Activated naive CD8-positive, alpha-beta T cell treated with anti-CD3 and anti-CD28 coated beads, Interleukin-2, amount 10 ng/mL, durations not matched to agents 7 days and 5 days (primary cell): ENCODE data around the gene CDC14A. TPM values are rescaled to one million over a fixed set of nuclear protein-coding genes. Genes with fewer than 3 reads are reported as not detected.
A peak's percentile ranks its signal among the peaks of the same experiment; 100 is the strongest.

ENCODE experiments used
- ATAC-seq: fragments of 150-1000 bp; cut with Tn5 transposase; one replicate; pipeline ENCODE4 v1.10.0; 2021; ENCODE audit warnings: low read depth, moderate library complexity
- POLR2A ChIA-PET: fragments of 350-600 bp; sonication (Branson Sonifier 250); formaldehyde crosslinking; loops from one replicate; lab custom pipeline; 2021; ENCODE audit warnings: antibody characterized with exemption; lab: Charles Lee
- DNase-seq: peaks from one replicate; pipeline ENCODE4 v3.0.0; 2021
- H3K27ac Mint-ChIP-seq: one replicate; pipeline ENCODE4 v1.8.0; 2022; ENCODE audit warnings: mild to moderate bottlenecking, mixed read lengths
- H3K27me3 Mint-ChIP-seq: one replicate; pipeline ENCODE4 v1.8.0; 2022; ENCODE audit warnings: mild to moderate bottlenecking, moderate library complexity, mixed read lengths
- H3K36me3 Mint-ChIP-seq: one replicate; pipeline ENCODE4 v1.8.0; 2021; ENCODE audit warnings: mild to moderate bottlenecking, mixed read lengths
- H3K4me1 Mint-ChIP-seq: one replicate; pipeline ENCODE4 v1.8.0; 2021; ENCODE audit warnings: mixed read lengths
- H3K4me3 Mint-ChIP-seq: one replicate; pipeline ENCODE4 v1.8.0; 2022; ENCODE audit warnings: mild to moderate bottlenecking, moderate library complexity, mixed read lengths
- H3K9me3 Mint-ChIP-seq: one replicate; pipeline ENCODE4 v1.8.0; 2021; ENCODE audit warnings: mixed read lengths
- total RNA-seq, 2 experiments: library from RNA; stranded (reverse); gene quantifications; one replicate each; pipeline ENCODE4 v1.2.3, GENCODE V29; 2021

Gene CDC14A
- total RNA-seq, 2 experiments from 2014 or later, result 39.9 to 44.9 TPM

DNA sequence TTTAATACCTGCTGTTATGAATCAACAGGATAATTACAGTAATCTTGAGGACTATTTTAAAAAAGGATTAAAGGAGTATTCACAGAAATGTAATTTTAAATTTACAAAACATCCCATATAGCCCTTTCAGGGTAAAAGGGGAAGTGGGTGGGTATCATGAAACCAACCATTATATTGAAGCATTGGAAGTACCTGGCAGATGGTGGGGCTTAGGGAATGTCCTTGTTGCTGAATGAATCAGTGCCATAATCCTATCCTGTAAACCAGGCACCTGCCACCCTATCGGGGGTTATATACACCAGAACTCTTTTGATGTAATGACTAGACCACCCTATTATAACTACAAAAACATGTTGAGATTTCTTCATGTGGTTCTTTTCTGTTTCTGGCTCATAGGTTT lies 30.4 kb downstream of the CDC14A start:
- no peak for DNase-seq
- no peak overlapping the region for H3K4me3 Mint-ChIP-seq
- no peaks in the 10 kb centered on the region for H3K9me3 Mint-ChIP-seq
- no peaks in the 10 kb centered on the region for H3K27me3 Mint-ChIP-seq
- no peak for ATAC-seq
- no peak overlapping the region for H3K27ac Mint-ChIP-seq
- peaks cover 28% of the 10 kb centered on the region for H3K36me3 Mint-ChIP-seq
- POLR2A ChIA-PET, result interaction anchor here (0.6 kb wide), 1 partner anchor 322 kb away, joined by 3 read pairs; no protein-coding TSS in a partner anchor
- peaks cover 36% of the 10 kb centered on the region for H3K4me1 Mint-ChIP-seq

DNA sequence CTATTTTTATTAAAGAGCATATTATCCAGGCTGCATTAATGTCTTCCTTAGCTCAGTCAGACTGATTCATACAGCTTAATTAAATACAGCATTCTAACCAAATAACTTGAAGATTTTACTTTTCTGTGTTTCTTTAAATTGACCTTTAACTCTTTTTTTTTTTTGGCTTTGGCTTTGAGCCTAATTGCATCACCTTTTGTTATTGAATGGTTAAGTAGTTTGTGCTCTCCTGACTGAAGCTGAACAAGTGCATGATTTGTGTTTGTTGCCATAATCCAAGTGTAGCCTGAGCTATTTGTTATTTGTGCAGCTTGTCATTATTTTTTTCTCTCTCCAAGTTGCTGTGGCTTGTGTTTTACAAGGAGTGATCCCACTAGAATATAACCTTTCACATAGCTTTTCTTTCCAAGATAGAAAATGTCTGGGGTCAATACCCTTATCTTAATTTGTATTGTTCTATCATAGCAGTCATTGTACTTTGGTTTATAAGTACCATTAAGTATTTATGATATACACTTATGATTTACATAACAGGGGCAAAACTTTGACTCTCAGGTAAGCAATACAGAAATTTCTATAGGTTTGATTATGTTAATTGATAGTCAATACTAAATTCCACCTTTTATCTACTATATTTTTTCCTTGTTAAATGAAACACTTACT lies 31.6 kb downstream of the CDC14A start:
- Mint-ChIP-seq H3K4me1 (peaks cover 33% of the 10 kb centered on the region), H3K36me3 (peaks cover 25% of the 10 kb centered on the region), H3K27ac (no peak overlapping the region), H3K9me3 (no peaks in the 10 kb centered on the region), H3K4me3 (no peak overlapping the region), H3K27me3 (no peaks in the 10 kb centered on the region)
- DNase-seq, result no peak
- POLR2A ChIA-PET, result interaction anchor here (1.2 kb wide), 1 partner anchor 31 kb away, joined by 3 read pairs; the partner anchor contains the start of gene CDC14A
- no peak for ATAC-seq

DNA sequence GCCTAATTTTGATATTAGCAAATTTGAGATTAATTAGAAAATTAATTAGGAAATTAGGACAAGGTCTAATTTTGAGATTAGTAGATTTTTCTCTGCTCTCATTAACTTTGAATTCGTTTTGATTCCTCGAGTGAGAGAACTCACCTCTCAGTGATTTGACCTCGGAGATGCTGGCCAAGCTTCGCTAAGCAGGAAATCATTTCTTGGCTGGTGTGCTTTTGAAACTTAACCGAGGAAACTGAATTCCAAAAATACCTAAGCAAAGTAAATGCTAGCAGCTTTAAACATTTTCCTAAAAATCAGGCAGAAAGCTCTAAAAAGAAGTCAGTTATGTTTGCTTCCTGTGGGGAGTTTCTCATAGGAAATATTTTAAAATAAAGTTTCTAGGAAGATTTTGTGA lies 34.9 kb downstream of the CDC14A start:
- no peak for ATAC-seq
- peaks cover 26% of the 10 kb centered on the region for H3K4me1 Mint-ChIP-seq
- no peak for DNase-seq
- peak overlapping the region; percentile 72 for H3K27ac Mint-ChIP-seq
- H3K4me3 Mint-ChIP-seq, result peak overlapping the region; percentile 72
- H3K27me3 Mint-ChIP-seq, result no peaks in the 10 kb centered on the region
- peaks cover 9% of the 10 kb centered on the region for H3K36me3 Mint-ChIP-seq
- H3K9me3 Mint-ChIP-seq, result no peaks in the 10 kb centered on the region
- POLR2A ChIA-PET, result interaction anchor here (0.9 to 2.4 kb wide), 3 partner anchors 9 to 34 kb away, joined by 3 to 16 read pairs (median 4); partner anchors contain the start of gene CDC14A

DNA sequence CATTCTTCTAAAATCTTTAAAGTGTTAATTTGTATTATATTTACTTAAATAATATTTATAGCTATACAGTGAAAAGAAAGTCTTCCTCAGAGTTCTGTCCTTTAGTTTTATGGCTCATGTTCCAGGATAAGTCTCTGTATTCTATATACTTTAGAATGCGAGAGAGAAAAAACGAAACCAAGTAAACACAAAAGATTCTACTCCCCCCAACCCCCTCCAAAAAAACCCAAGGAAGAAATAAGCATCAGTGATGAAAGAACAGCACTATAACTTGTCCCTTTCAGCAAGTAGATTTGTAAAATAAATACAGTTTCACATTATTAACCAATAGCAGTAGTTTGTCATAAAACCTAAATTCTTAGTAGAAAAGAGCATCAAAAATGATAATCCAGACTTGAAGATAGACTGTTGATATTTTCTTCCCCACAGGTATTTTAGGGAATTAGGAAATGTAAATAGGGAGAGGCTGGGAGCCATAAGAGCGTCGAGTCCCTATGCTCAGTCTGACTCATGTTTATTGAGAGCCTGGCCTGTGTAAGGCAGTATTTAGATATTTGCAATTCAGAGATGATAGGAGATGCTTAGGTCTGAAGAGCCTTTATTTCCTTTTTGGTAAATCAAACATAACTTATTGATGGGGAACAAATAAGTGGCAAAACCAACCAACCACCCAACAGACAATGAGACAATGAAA lies 35.5 kb downstream of the CDC14A start:
- DNase-seq (no peak), ATAC-seq (no peak)
- Mint-ChIP-seq H3K4me1 (peaks cover 24% of the 10 kb centered on the region), H3K4me3 (peak overlapping the region; percentile 70), H3K9me3 (no peaks in the 10 kb centered on the region), H3K27me3 (no peaks in the 10 kb centered on the region), H3K27ac (peak overlapping the region; percentile 81), H3K36me3 (peaks cover 9% of the 10 kb centered on the region)
- POLR2A ChIA-PET, result interaction anchor here (0.9 to 2.4 kb wide), 3 partner anchors 9 to 35 kb away, joined by 3 to 16 read pairs (median 4); partner anchors contain the start of gene CDC14A

DNA sequence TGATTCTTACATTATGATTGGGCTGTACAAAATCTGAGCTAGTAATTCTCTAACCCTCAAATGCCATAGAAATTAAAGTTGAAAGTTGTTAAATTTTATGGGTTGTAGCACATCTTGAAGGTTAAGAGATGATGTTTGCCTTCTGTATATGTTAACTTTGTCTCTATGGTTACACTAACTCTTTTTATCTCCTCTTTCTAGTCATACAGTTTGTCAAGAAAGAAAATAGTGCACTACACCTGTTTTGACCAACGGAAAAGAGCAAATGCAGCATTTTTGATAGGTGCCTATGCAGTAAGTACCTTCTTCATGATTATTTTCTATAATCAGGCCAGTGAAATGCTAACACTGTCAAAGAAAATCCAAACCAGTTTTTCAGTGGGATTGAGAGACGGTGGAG lies 38.2 kb downstream of the CDC14A start:
- POLR2A ChIA-PET, result interaction anchor here (1.3 kb wide), 1 partner anchor 124 kb away, joined by 3 read pairs; the partner anchor contains the start of gene RTCA
- no peak overlapping the region for H3K4me3 Mint-ChIP-seq
- H3K36me3 Mint-ChIP-seq, result peaks cover 23% of the 10 kb centered on the region
- H3K27me3 Mint-ChIP-seq, result no peaks in the 10 kb centered on the region
- DNase-seq, result no peak
- H3K9me3 Mint-ChIP-seq, result no peaks in the 10 kb centered on the region
- no peak overlapping the region for H3K27ac Mint-ChIP-seq
- peaks cover 35% of the 10 kb centered on the region for H3K4me1 Mint-ChIP-seq
- ATAC-seq, result no peak

DNA sequence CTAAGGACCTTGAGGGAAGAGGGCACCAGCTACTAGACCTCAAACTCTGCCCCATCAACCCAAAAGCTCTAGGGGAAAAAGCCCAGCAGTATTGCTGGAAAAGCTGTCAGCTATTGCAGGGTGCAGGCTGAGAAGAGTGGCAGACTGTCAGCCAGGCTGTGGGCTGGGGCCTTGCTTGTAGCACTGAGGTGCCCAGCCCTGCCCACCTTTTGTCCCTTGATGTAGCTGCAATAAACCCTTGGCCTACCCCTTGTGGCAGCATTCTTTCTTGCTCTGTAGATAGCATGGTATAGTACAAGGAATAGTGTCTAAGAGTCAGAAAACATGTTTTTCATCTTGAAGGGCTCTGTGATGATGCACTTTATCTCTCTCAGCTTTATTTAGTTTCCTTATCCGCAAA lies 39.4 kb downstream of the CDC14A start:
- POLR2A ChIA-PET, result interaction anchor here (1.3 kb wide), 1 partner anchor 125 kb away, joined by 3 read pairs; the partner anchor contains the start of gene RTCA
- no peak overlapping the region for H3K4me3 Mint-ChIP-seq
- no peaks in the 10 kb centered on the region for H3K9me3 Mint-ChIP-seq
- DNase-seq (no peak), ATAC-seq (peak; percentile 37)
- H3K36me3 Mint-ChIP-seq, result peaks cover 30% of the 10 kb centered on the region
- peaks cover 41% of the 10 kb centered on the region for H3K4me1 Mint-ChIP-seq
- no peak overlapping the region for H3K27ac Mint-ChIP-seq
- no peaks in the 10 kb centered on the region for H3K27me3 Mint-ChIP-seq

DNA sequence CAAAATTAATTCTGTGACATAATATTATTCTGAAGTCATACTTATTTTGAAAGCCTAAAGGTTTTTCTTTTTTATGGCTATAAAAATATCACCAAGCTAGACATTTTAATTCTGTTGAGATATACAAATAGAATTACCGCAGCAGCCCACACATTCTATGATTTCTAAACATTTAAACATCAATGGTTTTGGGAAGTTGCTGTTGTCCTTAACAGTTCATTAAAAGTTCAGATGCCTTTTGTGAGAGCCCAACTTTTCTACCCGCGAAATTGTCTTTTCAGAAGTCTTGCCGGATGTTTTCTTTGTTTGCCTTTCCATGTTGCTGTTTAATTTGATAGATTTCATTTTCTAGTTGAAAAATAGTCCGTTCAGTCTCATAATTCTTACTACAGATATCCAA lies 40.5 kb downstream of the CDC14A start:
- H3K4me1 Mint-ChIP-seq, result peaks cover 46% of the 10 kb centered on the region
- DNase-seq (no peak), ATAC-seq (no peak)
- no peak overlapping the region for H3K4me3 Mint-ChIP-seq
- H3K27ac Mint-ChIP-seq, result peak overlapping the region; percentile 18
- no peaks in the 10 kb centered on the region for H3K27me3 Mint-ChIP-seq
- H3K9me3 Mint-ChIP-seq, result no peaks in the 10 kb centered on the region
- peaks cover 30% of the 10 kb centered on the region for H3K36me3 Mint-ChIP-seq
- POLR2A ChIA-PET, result no interaction called here

DNA sequence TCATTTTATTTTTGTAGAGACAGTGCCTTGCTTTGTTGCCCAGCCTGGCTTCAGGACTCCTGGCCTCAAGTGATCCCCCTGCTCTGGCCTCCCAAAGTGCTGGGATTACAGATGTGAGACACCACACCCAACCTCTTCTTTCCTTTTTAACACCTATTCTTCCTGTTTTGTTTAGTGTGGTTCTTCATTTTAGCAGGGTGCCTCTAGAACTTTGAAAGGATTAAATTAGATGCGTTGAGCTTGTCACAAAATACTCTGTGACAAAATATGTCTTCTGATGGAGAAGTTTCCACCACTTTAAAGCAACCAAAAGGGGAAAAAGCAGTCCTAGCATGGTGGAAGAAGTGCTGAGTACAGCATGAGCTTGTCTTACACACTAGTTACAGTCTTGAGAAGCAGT lies 42.0 kb downstream of the CDC14A start:
- Mint-ChIP-seq H3K4me3 (peak overlapping the region; percentile 28), H3K9me3 (no peaks in the 10 kb centered on the region), H3K4me1 (peaks cover 50% of the 10 kb centered on the region), H3K27me3 (no peaks in the 10 kb centered on the region), H3K27ac (peak overlapping the region; percentile 79), H3K36me3 (peaks cover 36% of the 10 kb centered on the region)
- ATAC-seq (no peak), DNase-seq (no peak)
- POLR2A ChIA-PET, result interaction anchor here (0.8 kb wide), 1 partner anchor 42 kb away, joined by 3 read pairs; the partner anchor contains the start of gene CDC14A

DNA sequence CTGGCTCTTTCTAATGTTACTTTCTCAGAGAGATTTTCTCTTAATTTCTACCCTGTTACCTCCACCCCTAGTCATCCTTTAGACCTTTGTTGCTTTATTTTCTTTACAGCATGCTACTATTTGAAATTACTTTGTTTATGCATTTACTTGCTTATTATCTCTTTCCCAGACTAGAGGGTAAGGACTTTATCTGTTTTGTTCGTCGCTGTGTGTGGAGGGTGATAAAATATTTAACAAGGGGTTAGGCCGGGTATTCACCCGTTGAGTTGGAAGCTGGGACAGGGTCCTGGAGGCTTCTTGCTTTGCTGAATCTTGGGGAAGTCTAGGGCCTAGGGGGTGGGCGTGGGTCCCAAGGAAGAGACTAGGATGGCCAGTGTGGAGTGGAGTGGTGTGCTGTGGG lies 43.6 kb downstream of the CDC14A start:
- peaks cover 34% of the 10 kb centered on the region for H3K36me3 Mint-ChIP-seq
- H3K27ac Mint-ChIP-seq, result peak overlapping the region; percentile 77
- DNase-seq, result no peak
- H3K4me3 Mint-ChIP-seq, result no peak overlapping the region
- no peak for ATAC-seq
- POLR2A ChIA-PET, result interaction anchor here (0.9 to 3.0 kb wide), 4 partner anchors 9 to 130 kb away, joined by 3 to 24 read pairs (median 4); partner anchors contain the start of genes CDC14A and RTCA
- H3K4me1 Mint-ChIP-seq, result peaks cover 58% of the 10 kb centered on the region
- H3K9me3 Mint-ChIP-seq, result no peaks in the 10 kb centered on the region
- no peaks in the 10 kb centered on the region for H3K27me3 Mint-ChIP-seq

DNA sequence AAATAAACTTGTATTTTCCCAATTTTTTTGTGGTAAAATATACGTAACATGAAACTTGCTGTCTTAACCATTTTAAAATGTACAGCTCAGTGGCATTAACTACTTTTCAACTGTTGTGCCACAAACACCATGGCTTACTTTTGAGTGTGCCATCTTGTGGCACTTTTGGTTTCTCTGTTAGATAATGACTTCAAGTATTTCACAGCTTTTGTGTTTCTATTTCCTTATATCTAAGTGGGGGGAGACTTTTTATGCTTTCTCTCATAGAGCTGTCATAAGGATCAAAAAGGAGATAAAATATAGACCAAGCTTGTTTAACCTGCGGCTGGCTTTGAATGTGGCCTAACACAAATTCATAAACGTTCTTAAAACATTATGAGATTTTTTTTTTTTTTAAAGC lies 44.3 kb downstream of the CDC14A start:
- Mint-ChIP-seq H3K36me3 (peaks cover 35% of the 10 kb centered on the region), H3K9me3 (peaks cover 2% of the 10 kb centered on the region), H3K27ac (peak overlapping the region; percentile 77), H3K27me3 (no peaks in the 10 kb centered on the region), H3K4me3 (peak overlapping the region; percentile 50), H3K4me1 (peaks cover 61% of the 10 kb centered on the region)
- no peak for DNase-seq
- POLR2A ChIA-PET, result interaction anchor here (0.7 to 3.0 kb wide), 8 partner anchors 9 to 130 kb away, joined by 3 to 24 read pairs (median 4); partner anchors contain the start of genes CDC14A and RTCA
- peak; percentile 27 for ATAC-seq

DNA sequence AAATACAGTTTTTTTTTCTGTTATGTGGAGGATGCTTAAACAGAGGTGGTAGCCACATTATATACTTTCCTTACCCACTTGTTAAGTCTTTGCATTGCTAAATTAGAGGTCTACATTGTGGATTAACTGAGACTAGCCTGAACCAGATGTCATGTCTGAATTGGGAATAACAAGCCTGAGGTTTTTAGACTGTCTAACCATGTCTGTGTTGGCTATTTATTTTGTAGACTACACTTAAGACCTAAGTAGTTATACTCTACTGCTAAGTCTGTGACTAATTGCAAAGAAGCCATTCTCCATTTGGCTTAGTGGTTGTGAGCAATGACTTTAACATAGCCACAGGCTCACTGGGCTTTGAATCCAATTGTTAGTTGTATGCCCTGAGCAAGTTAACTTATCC lies 45.4 kb downstream of the CDC14A start:
- peaks cover 38% of the 10 kb centered on the region for H3K36me3 Mint-ChIP-seq
- H3K9me3 Mint-ChIP-seq, result peaks cover 2% of the 10 kb centered on the region
- no peak for DNase-seq
- POLR2A ChIA-PET, result interaction anchor here (0.8 to 3.0 kb wide), 3 partner anchors 41 to 45 kb away, joined by 4 to 24 read pairs (median 4); partner anchors contain the start of gene CDC14A
- H3K27ac Mint-ChIP-seq, result peak overlapping the region; percentile 77
- peaks cover 61% of the 10 kb centered on the region for H3K4me1 Mint-ChIP-seq
- ATAC-seq, result no peak
- no peak overlapping the region for H3K4me3 Mint-ChIP-seq
- no peaks in the 10 kb centered on the region for H3K27me3 Mint-ChIP-seq

DNA sequence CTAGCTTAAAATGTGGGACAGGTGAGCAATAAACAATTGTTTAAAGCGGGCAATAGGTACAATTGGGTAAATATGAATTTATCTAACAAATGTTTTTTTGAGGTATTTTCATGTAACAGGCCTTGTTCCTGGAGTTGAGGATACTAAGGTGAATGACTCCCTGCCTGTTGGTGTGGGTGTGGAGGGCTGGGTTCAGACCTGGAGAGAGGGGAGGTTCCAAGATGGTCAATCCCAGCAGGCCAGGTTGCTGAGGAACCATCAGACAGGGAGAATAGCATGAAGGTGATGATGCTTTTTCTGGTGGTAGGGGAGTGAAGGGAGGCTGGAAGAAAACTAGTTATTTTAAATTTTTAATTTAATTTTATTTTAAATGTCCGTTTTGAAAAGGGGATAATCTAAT lies 46.3 kb downstream of the CDC14A start:
- H3K27ac Mint-ChIP-seq, result no peak overlapping the region
- peaks cover 63% of the 10 kb centered on the region for H3K4me1 Mint-ChIP-seq
- H3K4me3 Mint-ChIP-seq, result no peak overlapping the region
- DNase-seq (no peak), ATAC-seq (no peak)
- peaks cover 34% of the 10 kb centered on the region for H3K36me3 Mint-ChIP-seq
- peaks cover 2% of the 10 kb centered on the region for H3K9me3 Mint-ChIP-seq
- POLR2A ChIA-PET, result interaction anchor here (3.0 kb wide), 1 partner anchor 46 kb away, joined by 24 read pairs; the partner anchor contains the start of gene CDC14A
- H3K27me3 Mint-ChIP-seq, result no peaks in the 10 kb centered on the region

DNA sequence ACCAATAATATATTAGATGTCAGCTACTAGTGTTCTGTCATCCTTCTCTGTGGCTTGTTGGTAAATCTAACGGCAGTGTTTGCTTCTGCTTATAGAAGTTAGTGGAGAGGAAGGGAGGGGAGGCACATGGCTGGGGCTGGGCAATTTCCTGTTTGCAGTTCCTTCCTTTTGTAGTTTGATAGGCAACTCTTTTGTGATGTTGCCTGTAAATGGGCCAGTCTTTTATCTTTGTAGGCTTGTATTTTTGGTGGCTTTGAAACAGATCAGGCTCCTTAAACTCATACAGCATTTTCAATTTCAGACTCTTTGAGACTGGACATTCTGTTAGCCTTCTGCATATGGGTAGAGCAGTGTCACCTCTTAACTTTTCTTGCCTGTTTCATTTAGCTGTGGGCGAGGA lies 48.1 kb downstream of the CDC14A start:
- Mint-ChIP-seq H3K4me3 (peak overlapping the region; percentile 59), H3K4me1 (peaks cover 59% of the 10 kb centered on the region), H3K27ac (peak overlapping the region; percentile 91), H3K27me3 (no peaks in the 10 kb centered on the region), H3K36me3 (peaks cover 29% of the 10 kb centered on the region), H3K9me3 (peaks cover 2% of the 10 kb centered on the region)
- POLR2A ChIA-PET, result interaction anchor here (0.8 to 2.3 kb wide), 5 partner anchors 13 to 48 kb away, joined by 3 to 22 read pairs (median 4); partner anchors contain the start of gene CDC14A
- ATAC-seq (peak; percentile 90), DNase-seq (no peak)
